HG03432 (cell line): ENCODE data around the gene KRTAP10-5.
"Not testable (repeated sequence)": the region's sequence is repeated elsewhere in the genome, so short reads cannot be mapped to it uniquely, and the experiment has no call there.

ENCODE experiments used
- ATAC-seq: cut with Tn5 transposase; IDR thresholded peaks from one replicate; pipeline ENCODE4 v1.9.1; 2021; ENCODE audit warnings: mild to moderate bottlenecking, moderate library complexity; ENCODE audit not compliant: unreplicated experiment

KRTAP10-5 gene

GRCh38 chr21:44552136-44552535 lies 28.3 kb downstream of the KRTAP10-5 start:
- no peak for ATAC-seq

GRCh38 chr21:44551340-44551961 lies 29.0 kb downstream of the KRTAP10-5 start, which contains the start of gene KRTAP10-2:
KRTAP10-2 (minus strand) TSS chr21:44551505; CDS start chr21:44551458, 47 bp downstream.
- no peak for ATAC-seq

- ATAC-seq, result no peak
These were observed 29.6 kb downstream of the KRTAP10-5 start for GRCh38 chr21:44550807-44551206.

- not testable (repeated sequence) for ATAC-seq
These were observed 30.1 kb downstream of the KRTAP10-5 start for GRCh38 chr21:44550285-44550684.

GRCh38 chr21:44549525-44550211 lies 30.7 kb downstream of the KRTAP10-5 start:
- ATAC-seq, result no peak

- ATAC-seq, result no peak
These were observed 31.5 kb downstream of the KRTAP10-5 start for GRCh38 chr21:44548922-44549321.

GRCh38 chr21:44548381-44548780 lies 32.0 kb downstream of the KRTAP10-5 start:
- ATAC-seq, result no peak

GRCh38 chr21:44547656-44548331 lies 32.6 kb downstream of the KRTAP10-5 start:
- ATAC-seq, result no peak

- no peak for ATAC-seq
These were observed 35.8 kb downstream of the KRTAP10-5 start for GRCh38 chr21:44544566-44544965.

- ATAC-seq, result no peak
These were observed 37.7 kb downstream of the KRTAP10-5 start for GRCh38 chr21:44542716-44543115.

GRCh38 chr21:44540741-44541288 lies 39.6 kb downstream of the KRTAP10-5 start:
- ATAC-seq, result no peak

GRCh38 chr21:44539991-44540666 lies 40.3 kb downstream of the KRTAP10-5 start, which contains the start of gene KRTAP10-1:
KRTAP10-1 (minus strand) TSS chr21:44540195; CDS start chr21:44540150, 45 bp downstream.
- no peak for ATAC-seq

GRCh38 chr21:44539046-44539445 lies 41.4 kb downstream of the KRTAP10-5 start:
- ATAC-seq, result no peak

- no peak for ATAC-seq
These were observed 42.2 kb downstream of the KRTAP10-5 start for GRCh38 chr21:44537930-44538911.

GRCh38 chr21:44535963-44536362 lies 44.4 kb downstream of the KRTAP10-5 start:
- ATAC-seq, result no peak

- ATAC-seq, result no peak
These were observed 45.7 kb downstream of the KRTAP10-5 start for GRCh38 chr21:44534688-44535087.

GRCh38 chr21:44533891-44534627 lies 46.3 kb downstream of the KRTAP10-5 start:
- ATAC-seq, result no peak

GRCh38 chr21:44533121-44533890 lies 47.1 kb downstream of the KRTAP10-5 start:
- no peak for ATAC-seq
